ENCODE data around the gene COX7B2.

The COX7B2 gene

GRCh38 chr4:46870411-46870810, 38.6 kb downstream of the COX7B2 start:
- no peak for DNase-seq (ENCODE audit: low read depth)
- H3K4me3 ChIP-seq (ENCODE audit: low read depth, low read length) = no peak overlapping the region
- no peak for TF ChIP-seq CTCF (IDR thresholded peaks at IDR 0.05; ENCODE audit: insufficient read depth, low read depth, low read length, missing control alignments)

- no peak overlapping the region for H3K4me3 ChIP-seq (ENCODE audit: low read depth, low read length)
- no peak for DNase-seq (ENCODE audit: low read depth)
- TF ChIP-seq CTCF (IDR thresholded peaks at IDR 0.05; ENCODE audit: insufficient read depth, low read depth, low read length, missing control alignments) = no peak
Measured at GRCh38 chr4:46856333-46856732, 52.7 kb downstream of the COX7B2 start.

GRCh38 chr4:46852800-46853199, 56.2 kb downstream of the COX7B2 start:
- no peak for DNase-seq (ENCODE audit: low read depth)
- no peak overlapping the region for H3K4me3 ChIP-seq (ENCODE audit: low read depth, low read length)
- no peak for TF ChIP-seq CTCF (IDR thresholded peaks at IDR 0.05; ENCODE audit: insufficient read depth, low read depth, low read length, missing control alignments)

GRCh38 chr4:46850026-46850425, 59.0 kb downstream of the COX7B2 start:
- TF ChIP-seq CTCF (IDR thresholded peaks at IDR 0.05; ENCODE audit: insufficient read depth, low read depth, low read length, missing control alignments) = no peak
- H3K4me3 ChIP-seq (ENCODE audit: low read depth, low read length) = no peak overlapping the region
- DNase-seq (ENCODE audit: low read depth) = no peak

GRCh38 chr4:46844325-46844917, 64.6 kb downstream of the COX7B2 start:
- H3K4me3 ChIP-seq (ENCODE audit: low read depth, low read length) = no peak overlapping the region
- peak; percentile 77 for DNase-seq (ENCODE audit: low read depth)
- TF ChIP-seq CTCF (IDR thresholded peaks at IDR 0.05; ENCODE audit: insufficient read depth, low read depth, low read length, missing control alignments) = peak; percentile 63

GRCh38 chr4:46839128-46839527, 69.9 kb downstream of the COX7B2 start:
- H3K4me3 ChIP-seq (ENCODE audit: low read depth, low read length) = no peak overlapping the region
- TF ChIP-seq CTCF (IDR thresholded peaks at IDR 0.05; ENCODE audit: insufficient read depth, low read depth, low read length, missing control alignments) = no peak
- peak; percentile 55 for DNase-seq (ENCODE audit: low read depth)

- H3K4me3 ChIP-seq (ENCODE audit: low read depth, low read length) = no peak overlapping the region
- DNase-seq (ENCODE audit: low read depth) = no peak
- TF ChIP-seq CTCF (IDR thresholded peaks at IDR 0.05; ENCODE audit: insufficient read depth, low read depth, low read length, missing control alignments) = no peak
Measured at GRCh38 chr4:46837639-46838038, 71.4 kb downstream of the COX7B2 start.
